GM12891 (cell line): ENCODE measurements around the gene CSRP1.

ENCODE experiments used
- POLR2A ChIP-seq: IDR thresholded peaks from 2 replicates; pipeline ENCODE4 v1.6.1; 2011; ENCODE audit warnings: low read depth, low read length, control low read depth
- POLR2AphosphoS5 ChIP-seq: IDR thresholded peaks from 2 replicates; pipeline ENCODE4 v1.6.1; 2011; ENCODE audit warnings: low read depth, low read length, control low read depth
- SPI1 ChIP-seq: IDR thresholded peaks from 2 replicates; pipeline ENCODE4 v1.6.1; 2011; ENCODE audit warnings: low read depth, low read length, control low read depth

DNA sequence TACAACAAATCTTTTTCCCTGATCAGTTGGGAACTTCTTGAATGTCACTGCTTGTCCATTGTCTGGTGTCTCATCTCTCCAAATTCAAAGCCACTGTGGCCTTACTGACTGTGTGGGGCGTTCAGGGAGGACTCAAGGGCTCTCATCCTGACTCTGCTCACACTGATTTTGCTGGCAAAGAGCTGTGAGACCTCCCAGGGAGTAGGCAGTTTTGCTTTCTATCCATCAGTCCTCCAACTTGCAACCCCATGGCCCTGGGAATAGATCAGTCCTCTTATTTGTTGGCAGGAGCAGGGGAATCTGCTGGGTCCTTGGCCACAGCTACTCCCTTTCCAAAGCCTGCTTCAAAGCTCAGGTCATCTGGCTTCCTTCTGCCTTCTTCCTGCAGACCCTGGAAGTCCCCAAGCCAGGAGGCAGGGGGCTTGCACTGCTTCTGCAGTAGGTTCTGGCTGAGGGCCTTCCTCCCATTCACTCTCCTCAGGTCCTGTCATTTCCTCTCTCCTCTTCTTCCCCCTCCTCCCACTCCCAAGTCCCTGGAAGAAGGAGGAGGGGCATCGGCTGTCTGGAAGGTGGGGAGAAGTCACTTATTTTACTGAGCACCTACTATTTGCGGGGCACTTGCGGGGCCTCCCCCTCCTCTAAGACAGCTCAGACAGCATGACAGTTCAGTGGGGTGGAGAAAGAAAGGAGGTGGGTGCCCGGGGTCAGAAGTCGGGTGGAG lies 31.1 kb upstream of the CSRP1 start:
- TF ChIP-seq POLR2A (no peak), POLR2AphosphoS5 (no peak), SPI1 (no peak)
